GM12891 (cell line): ENCODE results near the gene GOLT1A. TPM values are rescaled to one million over a fixed set of nuclear protein-coding genes. Genes with fewer than 3 reads are reported as not detected.

Source experiments
- DNase-seq: peaks from one replicate; pipeline ENCODE4 v3.0.0; 2011; ENCODE audit warnings: low spot score; ENCODE audit not compliant: insufficient read length
- FAIRE-seq: peaks from 2 replicates; lab custom pipeline; 2011; peaks lifted over from hg19 to GRCh38; lab: Jason Lieb, UNC
- PAX5 ChIP-seq: IDR thresholded peaks from 2 replicates; pipeline ENCODE4 v1.6.1; 2011; ENCODE audit warnings: low read length, moderate library complexity, mild to moderate bottlenecking; ENCODE audit not compliant: insufficient read depth, severe bottlenecking
- POLR2A ChIP-seq: IDR thresholded peaks from 2 replicates; pipeline ENCODE4 v1.6.1; 2011; ENCODE audit warnings: low read depth, low read length, control low read depth
- POLR2AphosphoS5 ChIP-seq: IDR thresholded peaks from 2 replicates; pipeline ENCODE4 v1.6.1; 2011; ENCODE audit warnings: low read depth, low read length, control low read depth
- POU2F2 ChIP-seq: IDR thresholded peaks from 2 replicates; pipeline ENCODE4 v1.6.1; 2011; ENCODE audit warnings: low read depth, mild to moderate bottlenecking, control low read depth, low read length, moderate library complexity
- SPI1 ChIP-seq: IDR thresholded peaks from 2 replicates; pipeline ENCODE4 v1.6.1; 2011; ENCODE audit warnings: low read depth, low read length, control low read depth
- TAF1 ChIP-seq: IDR thresholded peaks from 2 replicates; pipeline ENCODE4 v1.6.1; 2011; ENCODE audit warnings: low read depth, low read length, control low read depth
- polyA plus RNA-seq: library from polyadenylated mRNA; unstranded; fragments of >200 nt; gene quantifications from one replicate; pipeline ENCODE4 v1.2.1, GENCODE V29; 2012; ENCODE audit warnings: low read depth, missing spikeins, inconsistent platforms; ENCODE audit not compliant: missing spikeins

The GOLT1A gene, protein sequence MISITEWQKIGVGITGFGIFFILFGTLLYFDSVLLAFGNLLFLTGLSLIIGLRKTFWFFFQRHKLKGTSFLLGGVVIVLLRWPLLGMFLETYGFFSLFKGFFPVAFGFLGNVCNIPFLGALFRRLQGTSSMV
- not detected for polyA plus RNA-seq

DNA sequence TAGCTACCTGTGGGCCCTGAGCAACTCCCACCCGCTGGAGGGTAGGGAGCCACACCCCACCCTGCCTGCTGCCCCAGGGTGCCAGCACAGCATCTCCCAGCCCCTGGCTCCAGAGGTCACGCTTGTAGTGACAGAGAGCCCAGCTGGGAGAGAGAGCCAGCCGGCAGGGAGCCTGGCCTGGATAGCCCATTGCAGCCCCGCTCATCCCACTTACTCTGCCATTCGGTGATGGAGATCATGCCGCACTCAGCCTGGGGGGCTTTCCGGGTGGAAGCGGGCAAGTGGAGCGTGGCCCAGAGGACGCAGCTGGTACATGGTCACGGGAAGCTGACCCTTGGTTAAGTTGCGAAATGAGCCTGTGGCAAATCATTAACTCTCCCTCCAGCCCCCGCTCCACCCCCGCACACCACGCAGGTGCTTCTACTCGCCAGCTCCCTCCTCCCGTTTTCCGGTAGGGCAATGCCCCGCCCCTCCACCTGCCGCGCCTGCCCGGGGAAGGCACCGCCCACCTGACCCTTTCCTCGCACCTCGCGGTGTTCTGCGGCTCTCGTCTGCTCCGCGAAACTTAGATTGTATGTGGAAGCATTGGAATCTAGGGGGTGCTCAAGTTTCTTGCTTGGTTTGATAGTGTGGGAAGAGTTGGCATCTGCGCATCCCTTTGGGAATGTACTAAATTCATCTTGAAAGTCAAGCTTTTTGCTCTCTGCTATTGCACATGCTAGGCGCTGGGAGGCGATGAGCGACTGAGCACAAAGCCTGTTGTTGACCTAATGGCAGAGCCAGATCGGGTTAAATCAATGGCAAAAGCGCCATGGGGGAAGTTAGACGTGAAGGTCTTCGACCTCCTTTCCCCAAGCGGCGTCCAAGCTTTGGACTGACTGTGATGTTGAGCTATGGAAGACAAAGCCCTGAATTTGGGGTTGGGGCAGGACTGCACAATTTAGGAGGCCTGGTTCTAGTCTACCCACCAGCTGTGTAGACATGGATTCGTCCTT is at the start of gene GOLT1A:
GOLT1A (minus strand) TSS at position 321 of the 995 bp plus-strand sequence; CDS start at position 239, 82 bp downstream.
- DNase-seq: peak; percentile 42
- TF ChIP-seq PAX5 (peak; percentile 62), TAF1 (no peak)
- FAIRE-seq: peak; percentile 9

DNA sequence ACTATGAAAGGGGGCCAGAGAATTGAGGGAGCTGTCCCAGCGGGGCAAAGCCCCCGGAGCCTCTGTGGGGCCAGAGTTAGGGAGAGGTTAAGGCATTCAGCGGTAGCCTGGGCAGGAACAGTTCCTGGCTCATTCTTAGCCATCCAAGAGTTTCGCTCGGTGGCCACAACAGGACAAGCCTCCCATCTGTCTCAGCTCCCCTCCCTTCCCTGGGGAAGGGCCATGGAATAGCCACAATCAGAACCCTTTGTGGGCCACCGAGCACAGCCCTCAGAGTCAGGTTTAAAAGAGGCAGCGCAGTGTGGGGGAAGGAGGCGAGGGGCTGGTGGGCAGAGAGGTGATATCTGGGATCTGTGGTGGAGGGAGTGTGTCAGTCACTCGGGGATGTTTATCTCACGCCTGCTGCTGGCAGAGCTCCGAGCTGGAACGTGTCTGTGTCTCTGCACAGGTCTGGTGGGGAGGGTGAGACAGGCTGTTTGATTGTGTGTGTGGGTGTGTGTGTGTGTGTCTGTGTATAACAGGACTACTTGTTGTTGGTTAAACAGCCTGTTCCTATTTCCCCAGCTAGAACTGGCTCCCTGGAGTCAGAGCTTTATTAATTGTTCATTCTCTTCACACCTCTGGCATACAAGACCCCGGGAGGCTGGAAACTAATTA is 49.6 kb upstream of the GOLT1A start:
- TF ChIP-seq SPI1 (no peak), POLR2A (no peak), POLR2AphosphoS5 (no peak), TAF1 (no peak), POU2F2 (no peak), PAX5 (no peak)
- DNase-seq: no peak
- FAIRE-seq: no peak

DNA sequence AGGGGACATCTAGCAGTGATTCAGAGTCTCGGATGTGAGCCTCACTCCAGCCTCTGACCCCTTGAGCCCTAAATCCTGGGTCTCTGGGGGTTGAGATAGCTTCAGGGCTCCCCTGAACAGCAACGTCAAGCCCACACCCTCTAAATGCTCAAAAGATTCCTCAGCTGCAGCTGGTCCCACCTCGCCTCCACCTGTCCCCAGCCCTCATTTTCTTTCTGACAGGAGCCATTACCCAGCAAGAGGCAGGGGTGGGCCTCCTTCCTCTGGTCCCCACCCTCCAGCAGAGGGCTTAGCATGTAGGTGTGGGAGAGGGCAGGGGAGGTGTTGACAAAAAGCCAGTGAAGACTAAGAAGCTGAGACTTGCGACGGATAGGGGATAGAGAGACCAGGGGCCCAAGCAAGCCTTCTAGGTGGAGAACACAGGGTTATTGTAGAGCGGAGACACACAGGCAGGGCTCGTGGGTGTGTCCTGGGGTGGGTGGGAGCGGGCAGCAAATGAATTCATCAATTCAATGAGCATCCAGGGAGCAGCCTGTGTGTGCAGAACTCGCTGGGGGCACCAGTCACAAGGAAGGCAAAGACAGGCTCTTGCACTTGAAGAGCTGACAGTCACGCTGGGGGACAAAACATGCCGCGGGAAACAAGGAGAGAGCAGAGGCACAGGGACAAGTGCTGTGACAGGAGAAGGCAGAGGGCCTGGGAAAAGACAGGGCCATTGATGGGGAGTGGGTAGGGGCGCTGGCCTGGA is 48.9 kb upstream of the GOLT1A start:
- no peak for TF ChIP-seq SPI1
- no peak for TF ChIP-seq PAX5
- TF ChIP-seq POLR2AphosphoS5: no peak
- no peak for TF ChIP-seq POU2F2
- no peak for TF ChIP-seq POLR2A
- no peak for TF ChIP-seq TAF1
- DNase-seq (no peak), FAIRE-seq (no peak)

DNA sequence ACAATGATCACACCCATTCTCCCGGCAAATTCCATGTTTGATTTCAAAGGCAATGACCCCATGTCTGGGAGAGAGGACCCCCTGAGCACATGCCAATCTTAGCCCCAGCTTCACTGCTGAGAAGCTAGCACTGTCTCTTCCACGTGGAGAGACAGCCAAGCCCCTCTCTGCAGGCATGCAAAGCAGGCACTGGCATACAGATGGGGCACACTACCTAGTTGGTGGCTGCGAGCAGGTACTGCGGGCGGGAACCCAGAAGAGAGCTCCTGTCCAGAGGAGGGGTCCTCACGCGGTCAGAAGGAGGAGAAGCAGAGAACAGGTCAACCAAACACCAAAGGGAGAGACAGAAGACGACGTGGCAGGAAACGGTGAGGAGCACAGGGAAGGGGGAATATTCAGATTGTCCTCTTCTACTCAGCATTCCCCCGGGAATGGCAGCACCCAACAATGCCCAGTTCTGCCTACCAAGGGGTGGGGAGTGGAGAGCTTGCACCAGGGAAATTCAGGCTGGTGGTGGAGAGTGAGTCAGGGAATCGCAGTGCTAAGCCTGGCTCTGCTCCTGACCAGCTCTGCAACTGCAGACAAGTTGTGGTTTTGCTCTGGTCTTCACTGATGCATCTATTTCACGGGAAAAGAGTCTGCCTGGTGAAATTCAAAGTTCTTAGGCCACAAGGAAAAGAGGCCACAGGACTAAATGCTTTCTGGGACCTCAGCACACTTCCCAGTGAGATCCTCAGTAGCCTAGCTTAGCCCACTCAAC is 48.1 kb upstream of the GOLT1A start:
- FAIRE-seq: no peak
- TF ChIP-seq POU2F2 (no peak), SPI1 (no peak), TAF1 (no peak), POLR2A (no peak), PAX5 (no peak), POLR2AphosphoS5 (no peak)
- no peak for DNase-seq

DNA sequence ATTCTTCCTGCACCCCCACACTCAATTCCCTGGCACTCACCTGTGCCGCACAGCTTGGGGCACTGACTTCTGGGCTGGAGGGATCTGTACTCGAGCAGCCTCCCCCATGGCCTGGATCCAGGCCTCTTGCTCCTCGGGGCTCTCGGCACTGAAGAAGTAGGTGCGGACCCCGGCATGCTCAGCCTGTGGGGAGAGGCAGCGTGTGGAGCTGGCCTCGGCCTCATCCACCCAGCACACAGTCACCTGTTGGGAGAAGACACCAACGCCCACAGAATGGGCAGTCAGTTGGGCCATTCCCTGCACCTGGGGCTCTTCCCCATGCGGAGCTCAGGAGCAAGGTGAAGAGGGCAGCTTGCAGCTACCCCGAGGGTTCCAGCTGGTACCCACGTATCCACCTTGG is 47.5 kb upstream of the GOLT1A start:
- DNase-seq: no peak
- FAIRE-seq: no peak
- TF ChIP-seq POU2F2: no peak
- TF ChIP-seq POLR2AphosphoS5: no peak
- TF ChIP-seq PAX5: no peak
- TF ChIP-seq TAF1: no peak
- TF ChIP-seq SPI1: no peak
- TF ChIP-seq POLR2A: no peak

DNA sequence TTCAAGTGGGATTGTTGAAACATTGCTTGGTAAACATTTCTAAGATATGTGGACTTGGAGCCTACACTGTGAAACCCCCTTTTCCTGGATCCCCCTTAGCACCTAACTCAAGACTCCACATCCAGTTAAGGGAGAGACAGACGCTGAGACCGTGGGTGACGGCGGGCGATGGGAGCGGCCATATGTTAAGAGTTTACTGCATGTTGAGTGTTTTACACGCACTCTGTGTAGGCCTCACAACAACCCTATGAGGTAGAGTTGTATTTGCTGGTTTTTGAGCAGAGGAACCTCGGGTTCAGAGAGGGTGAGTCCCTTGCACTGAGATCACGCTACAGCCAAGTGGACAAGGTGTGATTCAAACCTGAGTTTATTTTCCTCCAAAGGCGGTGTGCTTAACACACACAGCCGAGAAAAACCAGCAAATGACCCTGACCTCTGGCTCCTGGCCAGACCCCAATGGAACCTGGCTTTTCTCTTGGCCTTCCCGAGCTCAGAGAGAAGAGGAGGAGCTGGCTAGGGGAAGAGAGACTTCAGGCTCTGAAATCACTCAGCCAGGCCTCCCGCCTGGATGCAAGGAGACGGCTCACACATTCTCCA is 46.9 kb upstream of the GOLT1A start:
- DNase-seq: no peak
- no peak for TF ChIP-seq POLR2AphosphoS5
- no peak for TF ChIP-seq POLR2A
- no peak for TF ChIP-seq SPI1
- TF ChIP-seq POU2F2: no peak
- TF ChIP-seq PAX5: no peak
- TF ChIP-seq TAF1: no peak
- no peak for FAIRE-seq

DNA sequence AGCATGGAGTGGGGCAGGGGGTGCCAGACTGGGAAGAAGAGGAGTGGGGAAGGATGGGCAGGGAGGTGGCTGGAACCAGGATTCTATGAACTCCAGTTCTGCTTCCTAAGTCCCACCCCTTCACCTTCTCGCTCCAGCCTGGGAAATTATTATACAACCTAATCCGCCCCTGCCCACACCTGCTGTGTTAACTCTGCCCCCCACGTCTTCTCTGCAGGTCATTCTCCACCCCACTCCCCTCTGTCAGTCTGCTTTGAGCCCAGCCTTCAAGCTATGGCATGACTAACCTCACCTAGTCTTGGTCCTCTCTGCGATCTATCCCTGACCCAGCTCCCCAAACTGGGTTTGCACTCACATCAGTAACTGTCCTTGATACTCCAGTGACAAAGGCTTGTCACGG is 46.0 kb upstream of the GOLT1A start:
- no peak for DNase-seq
- no peak for FAIRE-seq
- no peak for TF ChIP-seq SPI1
- no peak for TF ChIP-seq POLR2AphosphoS5
- no peak for TF ChIP-seq POLR2A
- no peak for TF ChIP-seq TAF1
- no peak for TF ChIP-seq POU2F2
- no peak for TF ChIP-seq PAX5

DNA sequence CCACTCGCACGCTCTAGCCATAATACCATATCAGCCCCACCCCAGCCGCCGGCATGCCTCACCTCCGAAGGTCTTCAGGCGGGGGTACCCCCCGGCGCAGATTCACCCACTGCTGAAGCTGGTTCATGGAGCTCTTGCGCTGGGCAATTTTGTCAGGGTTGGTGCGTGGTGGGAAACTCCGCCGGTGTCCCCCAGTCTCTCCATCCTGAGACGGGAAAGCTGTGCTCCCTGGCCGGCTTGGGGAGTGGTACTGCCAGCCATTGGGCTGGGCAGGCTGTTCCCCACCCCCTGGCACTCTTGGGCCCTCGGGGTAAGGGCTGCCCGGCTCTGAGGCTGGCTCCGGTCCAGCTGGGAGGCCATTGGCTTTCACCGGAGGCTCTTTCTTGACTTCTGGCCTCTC is 45.4 kb upstream of the GOLT1A start:
- DNase-seq (no peak), FAIRE-seq (no peak)
- TF ChIP-seq POLR2AphosphoS5 (no peak), SPI1 (no peak), POLR2A (no peak), POU2F2 (no peak), TAF1 (no peak), PAX5 (no peak)
